ENCODE results near the gene DCLRE1C. TPM values are rescaled to one million over a fixed set of nuclear protein-coding genes. Genes with fewer than 3 reads are reported as not detected.
"Not testable (repeated sequence)": the region's sequence is repeated elsewhere in the genome, so short reads cannot be mapped to it uniquely, and the experiment has no call there.

The DCLRE1C gene
- total and polyA plus RNA-seq, 2 of the 8 experiments (the other 6 are each of a cell fraction or from before 2014, with no cell fraction given) = 0.77 to 7.4 TPM

GRCh38 chr10:14992336-14992735 lies 38.4 kb upstream of the DCLRE1C start:
- WGBS, 2 experiments (ENCODE audit: extremely low coverage in 1 of 2, insufficient coverage in 1 of 2, insufficient read length in 1 of 2, insufficient replicate concordance in 2 of 2, low coverage in 1 of 2, low lambda C conversion rate in 2 of 2, missing lambda C conversion rate in 1 of 2) = 90% methylated on average over 9 of the region's 9 CpGs; no CpG with 5 or more reads in 1 of the 2 experiments
- H4K91ac ChIP-seq (replicated peaks; ENCODE audit: insufficient read length, low read length); H3K27me3 ChIP-seq (replicated peaks in 1 of 4; ENCODE audit: control insufficient read depth in 3 of 4, extremely low read depth in 1 of 4, insufficient read depth in 3 of 4, low read length in 3 of 4); H3K56ac ChIP-seq (replicated peaks; ENCODE audit: insufficient read length, low read depth, low read length); H3K23me2 ChIP-seq (ENCODE audit: low read depth, low read length); H3K79me2 ChIP-seq (ENCODE audit: control insufficient read depth in 1 of 2, insufficient read depth in 2 of 2, low read length in 2 of 2); H3K4me1 ChIP-seq (replicated peaks in 1 of 4; ENCODE audit: control insufficient read depth in 3 of 4, insufficient read depth in 4 of 4, low read length in 3 of 4); H3K9me3 ChIP-seq (ENCODE audit: insufficient read depth in 2 of 2, low read depth in 1 of 2, low read length in 1 of 2); H2AFZ ChIP-seq (ENCODE audit: low read length); H3K4me3 ChIP-seq (ENCODE audit: extremely low read depth in 1 of 4, insufficient read depth in 2 of 4, low read depth in 3 of 4, low read length in 4 of 4); H2BK120ac ChIP-seq (replicated peaks; ENCODE audit: low read depth, low read length); H2BK20ac ChIP-seq (ENCODE audit: low read length); H3K9ac ChIP-seq (replicated peaks in 1 of 4; ENCODE audit: extremely low read depth in 1 of 4, low read depth in 3 of 4, low read length in 3 of 4); H3K4me2 ChIP-seq (ENCODE audit: insufficient read depth in 1 of 2, low read depth in 2 of 2, low read length in 2 of 2); H3K4ac ChIP-seq (replicated peaks; ENCODE audit: insufficient read length, low read depth, low read length); DNase-seq (ENCODE audit: low read depth in 1 of 2, low spot score in 2 of 2); POLR2A ChIA-PET (ENCODE audit: partially characterized antibody); H2BK5ac ChIP-seq (ENCODE audit: low read depth, low read length); H4K5ac ChIP-seq (ENCODE audit: insufficient read length, low read depth, low read length); H2BK12ac ChIP-seq (ENCODE audit: low read depth, low read length); H3K14ac ChIP-seq (ENCODE audit: insufficient read length); H3K79me1 ChIP-seq (ENCODE audit: low read depth, low read length); H4K8ac ChIP-seq (ENCODE audit: extremely low read depth, insufficient read depth, low read length); H3K23ac ChIP-seq (ENCODE audit: insufficient read length); H3K36me3 ChIP-seq (ENCODE audit: control insufficient read depth in 2 of 4, insufficient read depth in 4 of 4, low read length in 3 of 4); H2AK5ac ChIP-seq (ENCODE audit: low read depth, low read length); H3K18ac ChIP-seq (ENCODE audit: extremely low read depth, low read length); H3K27ac ChIP-seq (ENCODE audit: low read depth, low read length); H4K20me1 ChIP-seq (replicated peaks in 1 of 2; ENCODE audit: control insufficient read depth in 1 of 2, insufficient read depth in 2 of 2, low read length in 2 of 2); FAIRE-seq; H2BK15ac ChIP-seq (ENCODE audit: low read length): not testable (repeated sequence)
- CTCF ChIA-PET (ENCODE audit: partially characterized antibody) = interaction anchor here (0.6 to 2.8 kb wide), 8 partner anchors 10 to 441 kb away, joined by 3 to 18 read pairs (median 6); partner anchors contain the start of gene MEIG1

All from H1 (cell line).